ENCODE data around the gene FAM174B. TPM values are rescaled to one million over a fixed set of nuclear protein-coding genes. Genes with fewer than 3 reads are reported as not detected.

FAM174B gene
- total RNA-seq, 6 donors from 2014 or later, result 54.5 to 109 (median 67.5) TPM

- DNase-seq (no peak), ATAC-seq (ENCODE audit: low FRiP score in 2 of 2) (no peak)
- 33 to 39% methylated on average over 1 of the region's 1 CpG for WGBS, 2 donors
These were observed 81.4 kb downstream of the FAM174B start for GRCh38 chr15:92574161-92574560.

GRCh38 chr15:92571824-92572223 lies 83.8 kb downstream of the FAM174B start:
- Histone ChIP-seq H3K4me1 (no peaks in the 10 kb centered on the region), H3K27me3 (no peaks in the 10 kb centered on the region), H3K36me3 (no peaks in the 10 kb centered on the region), H3K27ac (no peak overlapping the region), H3K9me3 (no peaks in the 10 kb centered on the region), H3K4me3 (no peak overlapping the region)
- ATAC-seq (ENCODE audit: low FRiP score in 2 of 2), result no peak
- WGBS, 2 donors, result 62 to 82% methylated on average over 3 to 4 of the region's 4 CpGs
- no peak for TF ChIP-seq EP300 (IDR thresholded peaks at IDR 0.05)
- no peak for TF ChIP-seq CTCF (IDR thresholded peaks at IDR 0.05)
- TF ChIP-seq POLR2A (IDR thresholded peaks at IDR 0.05), result no peak
- no peak for TF ChIP-seq POLR2AphosphoS5 (IDR thresholded peaks at IDR 0.05)
- DNase-seq, result no peak

More at GRCh38 chr15:92574161-92574560, 81.4 kb downstream of the FAM174B start:
- Histone ChIP-seq H3K27me3 (no peaks in the 10 kb centered on the region), H3K36me3 (no peaks in the 10 kb centered on the region), H3K4me3 (no peak overlapping the region), H3K27ac (no peak overlapping the region), H3K9me3 (no peaks in the 10 kb centered on the region), H3K4me1 (no peaks in the 10 kb centered on the region)
- TF ChIP-seq POLR2AphosphoS5 (IDR thresholded peaks at IDR 0.05), result no peak
- no peak for TF ChIP-seq EP300 (IDR thresholded peaks at IDR 0.05)
- TF ChIP-seq CTCF (IDR thresholded peaks at IDR 0.05), result no peak
- no peak for TF ChIP-seq POLR2A (IDR thresholded peaks at IDR 0.05)

- H3K4me3 ChIP-seq, result no peak overlapping the region
- ATAC-seq (ENCODE audit: low FRiP score in 2 of 2) (no peak), DNase-seq (no peak)
- no peaks in the 10 kb centered on the region for H3K27me3 ChIP-seq
- H3K9me3 ChIP-seq, result no peaks in the 10 kb centered on the region
- no peaks in the 10 kb centered on the region for H3K4me1 ChIP-seq
- no peaks in the 10 kb centered on the region for H3K36me3 ChIP-seq
- WGBS, 2 donors, result 73 to 77% methylated on average over 4 to 7 of the region's 7 CpGs
- TF ChIP-seq POLR2AphosphoS5 (IDR thresholded peaks at IDR 0.05) (no peak), EP300 (IDR thresholded peaks at IDR 0.05) (no peak), CTCF (IDR thresholded peaks at IDR 0.05) (no peak), POLR2A (IDR thresholded peaks at IDR 0.05) (no peak)
- H3K27ac ChIP-seq, result no peak overlapping the region
These were observed 85.2 kb downstream of the FAM174B start for GRCh38 chr15:92570391-92570790.

- H3K36me3 ChIP-seq, result no peaks in the 10 kb centered on the region
- no peak overlapping the region for H3K4me3 ChIP-seq
- DNase-seq (no peak), ATAC-seq (ENCODE audit: low FRiP score in 2 of 2) (no peak)
- no peaks in the 10 kb centered on the region for H3K9me3 ChIP-seq
- H3K4me1 ChIP-seq, result no peaks in the 10 kb centered on the region
- 59 to 72% methylated on average over 3 of the region's 3 CpGs for WGBS, 2 donors
- H3K27me3 ChIP-seq, result no peaks in the 10 kb centered on the region
- H3K27ac ChIP-seq, result no peak overlapping the region
- TF ChIP-seq EP300 (IDR thresholded peaks at IDR 0.05) (no peak), CTCF (IDR thresholded peaks at IDR 0.05) (no peak), POLR2A (IDR thresholded peaks at IDR 0.05) (no peak), POLR2AphosphoS5 (IDR thresholded peaks at IDR 0.05) (no peak)
These were observed 85.8 kb downstream of the FAM174B start for GRCh38 chr15:92569778-92570177.

Other genes with a start within 250 kb of the FAM174B start
- gene CHD2, start 244.5 kb upstream of the FAM174B start, total RNA-seq, result 100 to 1,000 TPM; 102 to 500 (median 155) TPM